K562 (cell line): ENCODE measurements around the gene DNAAF1. TPM values are rescaled to one million over a fixed set of nuclear protein-coding genes. Genes with fewer than 3 reads are reported as not detected.

Experiments used
- ATAC-seq: fragments of 200-7000 bp; cut with Tn5 transposase; 3 replicates; pipeline ENCODE4 v1.9.1; 2020; ENCODE audit warnings: moderate library complexity
- BruUV-seq: library from RNA; stranded (reverse); fragments of 400-500 nt; replicated peaks from 2 replicates; lab custom pipeline; 2021; lab: Mats Ljungman, UMichigan
- CTCF ChIA-PET: fragments of 300-600 bp; formaldehyde crosslinking; extraction: SDS; loops from one replicate; lab custom pipeline; 2021; ENCODE audit warnings: low intra/inter-chr PET ratio; lab: Yijun Ruan, JAX
- POLR2A ChIA-PET: fragments of 300-600, 350-650 bp; sonication (Branson Sonifier 250); formaldehyde crosslinking; extraction: SDS; loops from one replicate; lab custom pipeline; 2021; ENCODE audit warnings: antibody characterized with exemption, inconsistent platforms; lab: Yijun Ruan, JAX
- DNase-seq, 4 experiments: peaks; one replicate each; pipeline versions ENCODE4 v3.0.0 to v3.0.0-alpha.2; 2011 to 2018; ENCODE audit warnings: low spot score in 3 of 4, mixed read lengths in 3 of 4; ENCODE audit errors: extremely low read depth in 1 of 4
- FAIRE-seq: peaks from 2 replicates; lab custom pipeline; 2011; peaks lifted over from hg19 to GRCh38; lab: Jason Lieb, UNC
- H2AFZ ChIP-seq: 2 replicates; pipeline ENCODE4 v1.6.0; 2011; ENCODE audit warnings: low read depth, low read length, control low read depth, inconsistent platforms
- H3K27ac ChIP-seq: fragments of 200-600 bp; 3 replicates; pipeline ENCODE4 v1.8.0; 2011; ENCODE audit warnings: low read depth, mild to moderate bottlenecking, control low read depth, inconsistent platforms, low read length, moderate library complexity, mixed read lengths; ENCODE audit errors: extremely low read depth
- H3K27me3 ChIP-seq, 2 experiments: fragments of 300-600 bp in 1 of 2; 2 replicates in 1 of 2; 3 replicates in 1 of 2; pipeline versions ENCODE4 v1.6.0 to v1.8.0; 2011; ENCODE audit warnings: inconsistent platforms in 2 of 2, low read length in 2 of 2, mild to moderate bottlenecking in 1 of 2, mixed read lengths in 1 of 2, moderate library complexity in 1 of 2; ENCODE audit not compliant: control insufficient read depth in 2 of 2, insufficient read depth in 2 of 2
- H3K36me3 ChIP-seq: fragments of 300-600 bp; 3 replicates; pipeline ENCODE4 v1.8.0; 2011; ENCODE audit warnings: mild to moderate bottlenecking, low read length, inconsistent platforms; ENCODE audit not compliant: control insufficient read depth, insufficient read depth
- H3K4me1 ChIP-seq, 2 experiments: fragments of 200-600 bp in 1 of 2; replicated peaks in 1 of 2; 2 replicates in 1 of 2; 3 replicates in 1 of 2; pipeline versions ENCODE4 v1.5.1 to v1.8.0; 2011; ENCODE audit warnings: inconsistent platforms in 2 of 2, low read length in 2 of 2, mild to moderate bottlenecking in 1 of 2, mixed read lengths in 1 of 2, moderate library complexity in 1 of 2; ENCODE audit not compliant: control insufficient read depth in 2 of 2, insufficient read depth in 2 of 2
- H3K4me2 ChIP-seq: 2 replicates; pipeline ENCODE4 v1.6.1; 2011; ENCODE audit warnings: low read length, control low read depth, inconsistent platforms, mixed read lengths; ENCODE audit not compliant: insufficient read depth
- H3K4me3 ChIP-seq: fragments of 200-600 bp; sonication (generic), shearing (Covaris generic); 2 replicates; pipeline ENCODE4 v1.5.1; 2016; ENCODE audit warnings: control low read depth, inconsistent platforms
- H3K79me2 ChIP-seq: fragments of 200-600 bp; 3 replicates; pipeline ENCODE4 v1.8.0; 2011; ENCODE audit warnings: low read length, inconsistent platforms; ENCODE audit not compliant: control insufficient read depth, insufficient read depth
- H3K9ac ChIP-seq, 2 experiments: 2 replicates each; pipeline versions ENCODE4 v1.6.0 to v1.6.1; 2011; ENCODE audit warnings: low read depth in 2 of 2, low read length in 2 of 2, control low read depth in 1 of 2, inconsistent platforms in 1 of 2, mild to moderate bottlenecking in 1 of 2, mixed read lengths in 1 of 2; ENCODE audit not compliant: insufficient read depth in 1 of 2
- H3K9me1 ChIP-seq: one replicate; pipeline ENCODE4 v1.6.0; 2011; ENCODE audit warnings: inconsistent platforms, mild to moderate bottlenecking, low read length, moderate library complexity; ENCODE audit not compliant: control insufficient read depth, insufficient read depth
- H3K9me3 ChIP-seq: replicated peaks from 2 replicates; pipeline ENCODE4 v1.5.1; 2011; ENCODE audit warnings: low read depth, low read length, inconsistent platforms; ENCODE audit not compliant: control insufficient read depth, insufficient read depth
- H4K20me1 ChIP-seq: replicated peaks from 2 replicates; pipeline ENCODE4 v1.6.1; 2011; ENCODE audit warnings: low read length, inconsistent platforms, mixed read lengths; ENCODE audit not compliant: control insufficient read depth, insufficient read depth
- SMC3 ChIP-seq: conservative IDR thresholded peaks from 2 replicates; pipeline ENCODE4 v1.6.1; 2011; ENCODE audit warnings: low read depth, low read length, improper control_type of control experiment; ENCODE audit not compliant: insufficient read depth
- TSC22D4 ChIP-seq: fragments of 450-650 bp; IDR thresholded peaks from 2 replicates; pipeline ENCODE4 v1.6.1; 2016; ENCODE audit warnings: missing genetic modification characterization, missing biosample characterization, control low read depth
- ZNF316 ChIP-seq: fragments of 450-650 bp; IDR thresholded peaks from 2 replicates; pipeline ENCODE4 v1.6.1; 2016
- WGBS: fragments of 100-300 bp; shearing (Covaris generic); methylation state at CpG from one replicate; pipeline ENCODE4 v1.1.6; 2016; ENCODE audit warnings: low coverage, mixed read lengths; ENCODE audit not compliant: insufficient coverage; ENCODE audit errors: missing lambda C conversion rate; 5-methylcytosine and 5-hydroxymethylcytosine counted together
- in situ Hi-C: fragments of 300-500 bp; cut with MboI; formaldehyde crosslinking; loops from 4 replicates; pipeline ENCODE4 v1.15.0; 2018; ENCODE audit warnings: inconsistent platforms, mixed read lengths
- intact Hi-C: fragments of 100-400 bp; cut with micrococcal nuclease; formaldehyde crosslinking; loops from 2 replicates; pipeline ENCODE4 v1.14.2; 2022
- polyA plus RNA-seq, 8 experiments: library from polyadenylated mRNA; depleted of rRNA in 4 of 8; stranded (reverse) in 5 of 8; unstranded in 3 of 8; fragments of >200 nt; fragmentation: Nextera tagmentation in 2 of 8; fragmentation: Illumina TruSeq in 1 of 8; extraction: Ambion mirVana in 2 of 8; extraction: Trizol in 1 of 8; gene quantifications; 2 replicates each; pipeline versions ENCODE4 v1.2.1 to v1.2.3, GENCODE V29; 2011 to 2014; ENCODE audit warnings: inconsistent platforms in 1 of 8, missing spikeins in 1 of 8
- total RNA-seq, 7 experiments: library from RNA; depleted of rRNA in 6 of 7; stranded (reverse); fragments of >200 nt in 6 of 7; fragmentation: Illumina TruSeq in 2 of 7; extraction: Trizol in 2 of 7; gene quantifications; 2 replicates each; pipeline versions ENCODE4 v1.2.1 to v1.2.3, GENCODE V29; 2011 to 2021; ENCODE audit warnings: low replicate concordance in 1 of 7

DNAAF1 gene
- total and polyA plus RNA-seq, 9 of the 15 experiments (the other 6 are each of a cell fraction or from before 2014, with no cell fraction given) = 0.01 TPM; not detected in 8

DNA sequence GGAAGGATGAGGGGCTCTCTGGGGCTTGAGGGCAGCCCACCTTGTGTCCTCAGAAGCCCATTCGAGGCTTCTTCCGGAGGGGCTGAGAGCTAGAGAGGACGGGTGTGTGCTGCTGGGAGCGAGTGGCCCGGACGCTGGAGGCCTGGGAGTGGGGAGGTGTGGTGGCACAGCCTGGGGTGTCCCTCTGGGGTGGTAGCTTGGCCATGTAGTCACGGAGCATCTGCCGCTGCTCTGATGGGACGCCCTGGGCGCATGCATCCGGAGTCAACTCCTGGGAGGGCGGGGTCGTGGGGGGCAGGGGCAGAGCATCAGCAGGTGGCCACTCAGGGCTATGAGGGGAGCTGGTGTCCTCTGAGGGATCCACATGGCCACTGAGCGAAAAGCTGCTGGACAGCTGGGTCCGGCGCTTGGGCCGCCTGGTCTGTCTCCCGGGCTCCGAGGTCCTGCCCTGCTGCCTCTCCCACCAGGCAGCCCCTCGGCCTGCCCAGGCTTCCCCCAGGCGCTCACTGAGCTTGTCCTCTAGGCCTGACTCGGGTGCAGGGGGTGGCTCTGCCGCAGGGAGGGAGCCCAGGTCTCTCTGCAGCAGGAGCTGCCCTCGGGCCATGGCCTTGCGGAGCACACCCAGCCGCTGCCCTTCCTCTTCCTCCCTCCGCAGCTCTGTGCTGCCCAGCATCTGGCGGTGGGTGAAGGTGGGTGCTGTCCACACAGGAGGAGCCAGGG is 33.9 kb downstream of the DNAAF1 start:
- Histone ChIP-seq H3K9me3 (peaks cover 2% of the 10 kb centered on the region; the same call in 1 of the 2 replicates), H3K9me1 (peaks cover 4% of the 10 kb centered on the region), H3K4me3 (no peak overlapping the region), H3K27ac (no peak overlapping the region), H3K36me3 (peaks cover 65% of the 10 kb centered on the region; the same call in 2 of the 3 replicates), H4K20me1 (peaks cover 20% of the 10 kb centered on the region), H3K9ac (no peak overlapping the region), H3K4me1 (peaks cover 7 to 42% of the 10 kb centered on the region in 2 experiments; a peak in 3 of 5 replicates), H2AFZ (no peak overlapping the region), H3K27me3 (peaks cover under 1 to 4% of the 10 kb centered on the region in 2 experiments; a peak in 2 of 5 replicates), H3K4me2 (no peak overlapping the region), H3K79me2 (no peaks in the 10 kb centered on the region; the same call in 2 of the 3 replicates)
- FAIRE-seq (no peak), DNase-seq (no peak), ATAC-seq (no peak)
- CTCF ChIA-PET = no interaction called here
- BruUV-seq = no TSS peak
- POLR2A ChIA-PET = interaction anchor here (0.8 to 1.4 kb wide), 5 partner anchors 8 to 62 kb away, joined by 3 to 5 read pairs (median 4); partner anchors contain the start of genes MBTPS1 and TAF1C
- 89% methylated on average over 28 of the region's 28 CpGs for WGBS
- intact Hi-C loops (loop anchor here (5.0 kb wide), 1 partner anchor 222 kb away; no protein-coding TSS in a partner anchor), in situ Hi-C loops (no loop called here)
- TF ChIP-seq TSC22D4 (tag) (no peak), SMC3 (0 out of 2 replicates have a peak, but pooled peaks have one; percentile 18), ZNF316 (no peak)
